IPS-18a (cell line): ENCODE results near the gene ARID5A.
A peak's percentile ranks its signal among the peaks of the same experiment; 100 is the strongest.

Experiments used
- H3K27ac ChIP-seq: one replicate; pipeline ENCODE4 v1.5.1; 2013; ENCODE audit warnings: low read length
- H3K27me3 ChIP-seq: one replicate; pipeline ENCODE4 v1.6.1; 2013; ENCODE audit warnings: mild to moderate bottlenecking, low read length; ENCODE audit not compliant: control insufficient read depth, insufficient read depth
- H3K36me3 ChIP-seq: one replicate; pipeline ENCODE4 v1.6.1; 2013; ENCODE audit warnings: low read depth, low read length; ENCODE audit not compliant: control insufficient read depth
- H3K4me1 ChIP-seq: one replicate; pipeline ENCODE4 v1.6.1; 2013; ENCODE audit warnings: low read depth, low read length; ENCODE audit not compliant: control insufficient read depth
- H3K4me3 ChIP-seq: one replicate; pipeline ENCODE4 v1.5.1; 2013; ENCODE audit warnings: low read length
- H3K9ac ChIP-seq: one replicate; pipeline ENCODE4 v1.6.1; 2013; ENCODE audit warnings: mild to moderate bottlenecking, low read length, moderate library complexity
- H3K9me3 ChIP-seq: one replicate; pipeline ENCODE4 v1.6.1; 2013; ENCODE audit warnings: low read depth, low read length; ENCODE audit not compliant: control insufficient read depth

ARID5A gene

GRCh38 chr2:96530474-96531357, 5.8 kb upstream of the ARID5A start:
- Histone ChIP-seq H3K4me3 (no peak overlapping the region), H3K27me3 (peaks cover 35% of the 10 kb centered on the region), H3K4me1 (peaks cover 10% of the 10 kb centered on the region), H3K9me3 (no peaks in the 10 kb centered on the region), H3K9ac (no peak overlapping the region), H3K27ac (no peak overlapping the region), H3K36me3 (no peaks in the 10 kb centered on the region)

- Histone ChIP-seq H3K4me1 (peaks cover 10% of the 10 kb centered on the region), H3K27ac (no peak overlapping the region), H3K4me3 (peak overlapping the region; percentile 61), H3K27me3 (peaks cover 30% of the 10 kb centered on the region), H3K9ac (no peak overlapping the region), H3K36me3 (no peaks in the 10 kb centered on the region), H3K9me3 (no peaks in the 10 kb centered on the region)
Measured at GRCh38 chr2:96531366-96531765, 5.2 kb upstream of the ARID5A start.

- no peak overlapping the region for H3K27ac ChIP-seq
- H3K4me1 ChIP-seq, result peaks cover 10% of the 10 kb centered on the region
Measured at GRCh38 chr2:96531872-96532505, 4.6 kb upstream of the ARID5A start.

GRCh38 chr2:96532641-96533291, 3.8 kb upstream of the ARID5A start:
- H3K9me3 ChIP-seq, result no peaks in the 10 kb centered on the region
- no peak overlapping the region for H3K27ac ChIP-seq
- no peak overlapping the region for H3K4me3 ChIP-seq
- peaks cover 8% of the 10 kb centered on the region for H3K4me1 ChIP-seq
- H3K36me3 ChIP-seq, result no peaks in the 10 kb centered on the region
- no peak overlapping the region for H3K9ac ChIP-seq
- H3K27me3 ChIP-seq, result peaks cover 32% of the 10 kb centered on the region

More at GRCh38 chr2:96531872-96532505, 4.6 kb upstream of the ARID5A start:
- Histone ChIP-seq H3K9me3 (no peaks in the 10 kb centered on the region), H3K36me3 (no peaks in the 10 kb centered on the region), H3K27me3 (peaks cover 26% of the 10 kb centered on the region), H3K4me3 (peak overlapping the region; percentile 61), H3K9ac (peak overlapping the region; percentile 22)

- H3K27me3 ChIP-seq, result peaks cover 32% of the 10 kb centered on the region
- H3K36me3 ChIP-seq, result no peaks in the 10 kb centered on the region
- peaks cover 12% of the 10 kb centered on the region for H3K4me1 ChIP-seq
- no peaks in the 10 kb centered on the region for H3K9me3 ChIP-seq
- no peak overlapping the region for H3K4me3 ChIP-seq
- H3K27ac ChIP-seq, result no peak overlapping the region
- no peak overlapping the region for H3K9ac ChIP-seq
Measured at GRCh38 chr2:96533292-96534073, 3.1 kb upstream of the ARID5A start.

GRCh38 chr2:96534141-96534540, 2.4 kb upstream of the ARID5A start:
- no peak overlapping the region for H3K9ac ChIP-seq
- H3K4me1 ChIP-seq, result peaks cover 15% of the 10 kb centered on the region
- no peaks in the 10 kb centered on the region for H3K36me3 ChIP-seq
- no peak overlapping the region for H3K4me3 ChIP-seq
- H3K27me3 ChIP-seq, result peaks cover 33% of the 10 kb centered on the region
- no peaks in the 10 kb centered on the region for H3K9me3 ChIP-seq
- no peak overlapping the region for H3K27ac ChIP-seq

GRCh38 chr2:96534701-96535181, 1.8 kb upstream of the ARID5A start:
- Histone ChIP-seq H3K27ac (no peak overlapping the region), H3K4me3 (no peak overlapping the region), H3K4me1 (peaks cover 21% of the 10 kb centered on the region), H3K9me3 (no peaks in the 10 kb centered on the region), H3K27me3 (peaks cover 39% of the 10 kb centered on the region), H3K9ac (no peak overlapping the region), H3K36me3 (no peaks in the 10 kb centered on the region)

- H3K27me3 ChIP-seq, result peaks cover 45% of the 10 kb centered on the region
- no peaks in the 10 kb centered on the region for H3K36me3 ChIP-seq
- H3K4me3 ChIP-seq, result no peak overlapping the region
- H3K27ac ChIP-seq, result no peak overlapping the region
- H3K9ac ChIP-seq, result no peak overlapping the region
- H3K9me3 ChIP-seq, result no peaks in the 10 kb centered on the region
- peaks cover 27% of the 10 kb centered on the region for H3K4me1 ChIP-seq
Measured at GRCh38 chr2:96535331-96535730, 1.2 kb upstream of the ARID5A start.

GRCh38 chr2:96537066-96537733, 648 bp downstream of the ARID5A start:
- H3K9me3 ChIP-seq, result no peaks in the 10 kb centered on the region
- H3K4me3 ChIP-seq, result peak overlapping the region; percentile 59
- no peak overlapping the region for H3K27ac ChIP-seq
- H3K27me3 ChIP-seq, result peaks cover 35% of the 10 kb centered on the region
- no peak overlapping the region for H3K9ac ChIP-seq
- peaks cover 22% of the 10 kb centered on the region for H3K4me1 ChIP-seq
- no peaks in the 10 kb centered on the region for H3K36me3 ChIP-seq

- Histone ChIP-seq H3K4me1 (peaks cover 22% of the 10 kb centered on the region), H3K4me3 (peak overlapping the region; percentile 59), H3K9me3 (no peaks in the 10 kb centered on the region), H3K27ac (no peak overlapping the region), H3K27me3 (peaks cover 35% of the 10 kb centered on the region), H3K9ac (no peak overlapping the region), H3K36me3 (no peaks in the 10 kb centered on the region)
Measured at GRCh38 chr2:96537734-96538486, 1.4 kb downstream of the ARID5A start.
